ENCODE measurements around the gene TPSB2.
"Not testable (repeated sequence)": the region's sequence is repeated elsewhere in the genome, so short reads cannot be mapped to it uniquely, and the experiment has no call there.

- TF ChIP-seq CTCF (IDR thresholded peaks at IDR 0.05); POLR2A (IDR thresholded peaks at IDR 0.05; ENCODE audit: low read depth): not testable (repeated sequence)
Measured at GRCh38 chr16:1230471-1231212, 658 bp upstream of the TPSB2 start.
